Stimulated activated CD8-positive, alpha-beta memory T cell treated with anti-CD3 and anti-CD28 coated beads, Interleukin-12 subunit alpha, Interleukin-12 subunit beta, amount 100 ng/mL, for 4 hours (primary cell): ENCODE data around the gene C14orf180.
"Not testable (repeated sequence)": the region's sequence is repeated elsewhere in the genome, so short reads cannot be mapped to it uniquely, and the experiment has no call there.

Experiments
- DNase-seq: peaks from one replicate; pipeline ENCODE4 v3.0.0-alpha.2; 2020; ENCODE audit warnings: low read depth

The C14orf180 gene

DNA sequence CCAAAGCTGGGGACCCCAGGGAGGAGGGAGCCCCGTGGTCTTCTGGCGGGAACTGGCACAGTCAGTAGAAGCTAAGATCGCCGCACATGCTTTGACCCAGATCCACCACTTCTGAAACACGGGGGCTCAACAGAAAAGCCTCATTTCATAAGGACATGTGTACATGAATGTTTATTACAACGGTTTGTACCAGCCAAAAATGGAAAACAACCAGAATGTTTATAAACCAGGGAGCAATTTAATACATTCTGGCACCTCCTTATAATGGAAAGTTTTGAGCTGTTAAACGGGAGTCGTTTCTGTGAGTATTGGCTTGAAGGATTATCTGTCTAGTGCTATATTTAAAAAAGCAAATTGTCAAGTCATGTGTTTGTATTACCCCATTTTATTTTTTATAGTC lies 32.3 kb downstream of the C14orf180 start:
- no peak for DNase-seq

- no peak for DNase-seq
These were observed 34.7 kb downstream of the C14orf180 start for GRCh38 chr14:104614126-104614812.

DNA sequence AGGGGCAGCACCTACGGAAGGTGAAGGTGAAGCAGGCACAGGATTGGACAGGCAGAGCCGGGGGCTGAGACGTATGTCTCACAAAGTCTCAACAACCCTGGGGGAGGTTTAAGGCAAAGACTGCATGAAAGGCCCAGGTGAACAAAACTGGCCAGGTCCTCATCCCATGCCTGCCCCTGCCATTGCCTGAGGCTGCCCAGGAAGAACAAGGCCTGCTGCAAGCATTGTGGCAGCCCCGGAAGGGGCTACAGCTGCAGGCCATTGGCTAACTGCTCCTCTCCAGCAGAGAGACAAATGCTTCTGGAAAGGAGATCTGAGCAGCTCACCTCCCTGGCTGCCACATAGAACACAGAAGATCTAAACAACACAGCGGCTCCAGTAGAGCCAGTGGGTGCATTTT lies 45.4 kb downstream of the C14orf180 start:
- no peak for DNase-seq

GRCh38 chr14:104632781-104633180 lies 53.2 kb downstream of the C14orf180 start:
- DNase-seq, result no peak

DNA sequence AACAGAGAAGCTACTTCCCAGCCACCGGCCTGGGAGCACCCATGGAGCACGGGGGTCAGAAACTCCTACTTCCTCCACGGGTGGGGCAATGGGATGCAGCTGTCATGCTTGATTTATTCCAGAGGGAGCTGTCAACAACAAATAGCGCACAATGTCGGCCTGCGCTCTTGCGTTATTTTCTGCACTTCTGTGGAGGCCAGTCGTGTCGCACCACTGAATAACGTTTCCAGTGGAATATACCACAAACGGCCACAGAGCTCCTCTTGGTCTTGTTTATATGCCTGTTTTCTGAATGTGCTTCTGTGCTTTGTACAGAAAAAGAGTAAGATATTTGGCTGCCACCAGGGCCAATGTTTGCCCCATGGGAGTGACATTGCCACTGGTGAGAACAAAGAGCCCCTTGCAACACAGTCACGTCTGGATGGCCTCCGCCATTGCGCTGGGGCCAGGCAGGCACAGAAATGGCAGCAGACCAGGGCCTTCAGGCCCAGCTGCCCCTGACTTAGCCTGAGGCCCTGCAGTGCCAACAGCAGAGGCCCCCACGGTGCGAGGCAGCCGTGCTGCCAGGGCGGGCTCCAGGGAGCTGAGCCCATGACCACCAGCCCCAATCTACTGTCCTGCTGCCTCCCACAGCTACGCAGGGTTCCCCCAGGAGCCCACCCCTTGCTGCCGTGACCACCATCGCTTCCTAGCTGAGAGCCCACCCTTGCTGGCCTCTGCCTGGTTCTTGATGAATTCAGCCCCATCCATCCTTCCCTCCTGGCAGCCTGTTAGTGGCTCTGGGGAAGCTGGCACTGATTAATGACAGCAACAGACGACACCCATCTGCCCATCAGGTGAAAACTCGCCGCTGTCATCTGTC lies 53.9 kb downstream of the C14orf180 start:
- DNase-seq, result no peak

- no peak for DNase-seq
These were observed 54.7 kb downstream of the C14orf180 start for GRCh38 chr14:104634138-104634760.

GRCh38 chr14:104634886-104635570 lies 55.5 kb downstream of the C14orf180 start:
- no peak for DNase-seq

GRCh38 chr14:104635717-104636116 lies 56.2 kb downstream of the C14orf180 start:
- no peak for DNase-seq

GRCh38 chr14:104636131-104636530 lies 56.6 kb downstream of the C14orf180 start:
- no peak for DNase-seq

- DNase-seq, result not testable (repeated sequence)
These were observed 57.4 kb downstream of the C14orf180 start for GRCh38 chr14:104636846-104637545.

GRCh38 chr14:104637546-104638003 lies 58.0 kb downstream of the C14orf180 start:
- DNase-seq, result no peak

DNA sequence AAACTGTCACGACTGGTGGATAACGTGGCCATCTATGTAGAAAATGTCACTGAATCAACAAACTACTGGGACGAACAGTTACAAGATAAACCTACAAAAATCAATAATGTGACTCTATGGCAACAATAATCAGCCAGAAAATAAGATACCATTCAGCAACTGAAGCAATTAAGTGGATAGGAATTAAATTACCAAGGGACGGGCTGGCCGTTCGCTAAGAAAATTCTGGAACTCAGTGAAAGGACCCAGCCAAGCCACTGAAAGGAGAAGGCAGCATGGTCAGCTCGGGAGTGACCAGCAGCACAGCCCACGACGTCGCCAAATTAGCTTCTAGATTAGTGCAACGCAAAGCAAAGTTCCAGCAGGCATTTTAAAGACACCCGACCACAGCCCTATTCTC lies 58.6 kb downstream of the C14orf180 start:
- DNase-seq, result no peak

- no peak for DNase-seq
These were observed 59.4 kb downstream of the C14orf180 start for GRCh38 chr14:104638927-104639450.

DNA sequence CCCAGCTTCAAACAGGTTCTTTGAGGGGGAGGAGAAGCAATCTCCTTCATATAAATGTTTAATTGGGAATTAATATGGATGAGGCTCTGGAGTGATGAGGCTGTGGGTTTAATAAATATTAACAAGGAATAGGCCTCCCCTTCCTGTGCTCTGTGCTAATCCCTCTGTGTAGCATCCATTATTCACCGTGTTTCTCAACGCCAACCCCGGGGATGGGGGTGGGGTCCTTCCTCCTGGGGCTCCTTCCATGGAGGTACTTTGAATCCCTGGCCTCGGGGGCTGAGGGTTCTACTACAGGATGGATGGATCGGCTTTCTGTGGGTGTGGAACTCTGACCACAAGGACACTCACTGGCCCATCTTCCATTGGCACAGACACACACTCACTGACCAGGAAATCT lies 59.9 kb downstream of the C14orf180 start:
- DNase-seq, result no peak
